Medulla oblongata (tissue), 1 donor: ENCODE measurements around the gene IFI27.

ENCODE experiments used
- DNase-seq: peaks from one replicate; pipeline ENCODE4 v3.0.0-alpha.2; 2015; ENCODE audit errors: extremely low spot score

IFI27 gene

GRCh38 chr14:94124582-94125377 is 14.2 kb downstream of the IFI27 start:
- DNase-seq, result no peak

- DNase-seq, result no peak
Observed at GRCh38 chr14:94125659-94126418, 15.3 kb downstream of the IFI27 start.

GRCh38 chr14:94126419-94126677 is 15.8 kb downstream of the IFI27 start:
- DNase-seq, result no peak

- DNase-seq, result no peak
Observed at GRCh38 chr14:94126800-94127199, 16.3 kb downstream of the IFI27 start.

GRCh38 chr14:94127330-94127729 is 16.8 kb downstream of the IFI27 start:
- no peak for DNase-seq

- DNase-seq, result no peak
Observed at GRCh38 chr14:94128216-94128839, 17.8 kb downstream of the IFI27 start.

- DNase-seq, result peak; percentile 93
Observed at GRCh38 chr14:94129111-94129757, 18.7 kb downstream of the IFI27 start, which contains the start of gene IFI27L2. TSS of gene IFI27L2 (minus strand) at chr14:94129604. CDS start at chr14:94129564, 40 bp downstream.

- peak; percentile 78 for DNase-seq
Observed at GRCh38 chr14:94129758-94130414, 19.4 kb downstream of the IFI27 start.

- peak; percentile 91 for DNase-seq
Observed at GRCh38 chr14:94132285-94132887, 21.9 kb downstream of the IFI27 start.

- no peak for DNase-seq
Observed at GRCh38 chr14:94135476-94135875, 24.9 kb downstream of the IFI27 start.

- peak; percentile 92 for DNase-seq
Observed at GRCh38 chr14:94136575-94137331, 26.2 kb downstream of the IFI27 start.

- no peak for DNase-seq
Observed at GRCh38 chr14:94138251-94138650, 27.7 kb downstream of the IFI27 start.

- DNase-seq, result no peak
Observed at GRCh38 chr14:94139006-94139405, 28.5 kb downstream of the IFI27 start.

- no peak for DNase-seq
Observed at GRCh38 chr14:94139421-94139820, 28.9 kb downstream of the IFI27 start.

GRCh38 chr14:94142247-94142646 is 31.7 kb downstream of the IFI27 start:
- no peak for DNase-seq

- no peak for DNase-seq
Observed at GRCh38 chr14:94142836-94143235, 32.3 kb downstream of the IFI27 start.

GRCh38 chr14:94143239-94143638 is 32.7 kb downstream of the IFI27 start:
- no peak for DNase-seq

GRCh38 chr14:94143711-94144110 is 33.2 kb downstream of the IFI27 start:
- no peak for DNase-seq

GRCh38 chr14:94144765-94145164 is 34.2 kb downstream of the IFI27 start:
- DNase-seq, result peak; percentile 21

- no peak for DNase-seq
Observed at GRCh38 chr14:94145902-94146527, 35.5 kb downstream of the IFI27 start.
